Activated CD4-positive, alpha-beta T cell treated with anti-CD3 and anti-CD28 coated beads, Interleukin-2, amount 50 U/mL, for 16 hours (primary cell): ENCODE results near the gene ARHGEF35.
A peak's percentile ranks its signal among the peaks of the same experiment; 100 is the strongest.
"Not testable (repeated sequence)": the region's sequence is repeated elsewhere in the genome, so short reads cannot be mapped to it uniquely, and the experiment has no call there.

Experiments
- DNase-seq: peaks from one replicate; pipeline ENCODE4 v3.0.0-alpha.2; 2020

Gene ARHGEF35

GRCh38 chr7:144178380-144179164, 17.1 kb downstream of the ARHGEF35 start:
- peak; percentile 47 for DNase-seq

- DNase-seq, result no peak
Observed at GRCh38 chr7:144174613-144175012, 21.0 kb downstream of the ARHGEF35 start.

GRCh38 chr7:144171594-144172350, 23.9 kb downstream of the ARHGEF35 start:
- not testable (repeated sequence) for DNase-seq

- DNase-seq, result no peak
Observed at GRCh38 chr7:144164784-144165183, 30.8 kb downstream of the ARHGEF35 start.

- no peak for DNase-seq
Observed at GRCh38 chr7:144158861-144159260, 36.8 kb downstream of the ARHGEF35 start.

GRCh38 chr7:144148224-144148827, 47.3 kb downstream of the ARHGEF35 start:
- no peak for DNase-seq

- DNase-seq, result no peak
Observed at GRCh38 chr7:144144426-144144825, 51.2 kb downstream of the ARHGEF35 start.

- no peak for DNase-seq
Observed at GRCh38 chr7:144142187-144142586, 53.4 kb downstream of the ARHGEF35 start.

GRCh38 chr7:144137501-144137900, 58.1 kb downstream of the ARHGEF35 start:
- DNase-seq, result no peak
